Lower leg skin (tissue), 3 donors: Measurements from ENCODE around the gene CD177.

Source experiments
- POLR2A ChIP-seq, 2 donors: fragments of 450-650 bp; IDR thresholded peaks; one replicate each; pipeline ENCODE4 v1.6.1; 2016 to 2017; ENCODE audit warnings: antibody characterized with exemption in 2 of 2, mild to moderate bottlenecking in 1 of 2, moderate library complexity in 1 of 2
- TF ChIP-seq, protein P1 (sequence below), 3 donors: fragments of 450-650 bp; IDR thresholded peaks; one replicate each; pipeline ENCODE4 v1.5.1; 2016; ENCODE audit warnings: antibody characterized with exemption in 3 of 3, mild to moderate bottlenecking in 3 of 3, moderate library complexity in 2 of 3

DNA sequence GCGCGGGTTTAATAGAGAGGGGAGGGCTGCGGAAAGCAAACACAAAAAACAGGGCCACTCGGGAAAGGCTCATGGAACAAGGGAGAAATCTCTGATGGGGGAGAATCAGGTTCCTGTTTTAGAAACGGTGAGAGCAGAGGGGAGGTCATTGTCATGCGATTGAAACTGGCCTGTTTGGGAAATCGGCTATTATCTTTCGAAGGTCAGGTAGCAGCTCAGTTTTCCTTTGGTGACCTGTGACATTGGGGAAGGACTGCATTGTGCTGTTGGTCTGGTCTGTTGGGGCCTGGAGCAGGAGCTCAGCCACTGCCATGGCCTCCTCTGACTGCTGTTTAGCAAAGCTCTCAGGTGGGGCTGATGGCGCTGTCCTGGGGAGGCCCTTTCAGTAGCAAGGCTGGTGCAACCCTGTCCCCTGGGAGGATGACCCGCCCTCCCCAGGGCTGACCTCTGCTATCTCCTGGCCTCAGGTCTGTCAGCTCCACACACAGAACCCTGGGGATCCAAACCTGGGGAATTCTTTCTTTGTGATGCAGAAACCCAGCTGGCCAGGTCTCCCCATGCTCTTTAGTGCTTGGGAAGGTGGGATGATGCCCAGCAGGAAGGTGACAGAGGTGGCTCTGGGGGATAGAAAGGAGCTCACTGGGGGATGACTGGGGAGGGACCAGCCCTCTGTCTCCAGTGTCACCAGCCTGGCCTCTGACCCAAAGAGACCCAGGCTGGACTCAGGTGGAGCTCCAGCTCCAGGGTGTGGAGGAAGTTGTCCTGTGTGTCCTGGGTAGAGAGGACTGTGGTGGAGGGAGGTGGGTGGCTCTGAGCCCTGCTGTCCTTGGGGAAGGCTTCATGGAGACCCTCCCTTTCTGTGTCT is 21.2 kb upstream of the CD177 start:
- TF ChIP-seq, protein P1, sequence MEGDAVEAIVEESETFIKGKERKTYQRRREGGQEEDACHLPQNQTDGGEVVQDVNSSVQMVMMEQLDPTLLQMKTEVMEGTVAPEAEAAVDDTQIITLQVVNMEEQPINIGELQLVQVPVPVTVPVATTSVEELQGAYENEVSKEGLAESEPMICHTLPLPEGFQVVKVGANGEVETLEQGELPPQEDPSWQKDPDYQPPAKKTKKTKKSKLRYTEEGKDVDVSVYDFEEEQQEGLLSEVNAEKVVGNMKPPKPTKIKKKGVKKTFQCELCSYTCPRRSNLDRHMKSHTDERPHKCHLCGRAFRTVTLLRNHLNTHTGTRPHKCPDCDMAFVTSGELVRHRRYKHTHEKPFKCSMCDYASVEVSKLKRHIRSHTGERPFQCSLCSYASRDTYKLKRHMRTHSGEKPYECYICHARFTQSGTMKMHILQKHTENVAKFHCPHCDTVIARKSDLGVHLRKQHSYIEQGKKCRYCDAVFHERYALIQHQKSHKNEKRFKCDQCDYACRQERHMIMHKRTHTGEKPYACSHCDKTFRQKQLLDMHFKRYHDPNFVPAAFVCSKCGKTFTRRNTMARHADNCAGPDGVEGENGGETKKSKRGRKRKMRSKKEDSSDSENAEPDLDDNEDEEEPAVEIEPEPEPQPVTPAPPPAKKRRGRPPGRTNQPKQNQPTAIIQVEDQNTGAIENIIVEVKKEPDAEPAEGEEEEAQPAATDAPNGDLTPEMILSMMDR (IDR thresholded peaks at IDR 0.05): no peak
- no peak for TF ChIP-seq POLR2A (IDR thresholded peaks at IDR 0.05)
